Urinary bladder (tissue), 4 donors: ENCODE measurements around the gene CBX3. TPM values are rescaled to one million over a fixed set of nuclear protein-coding genes. Genes with fewer than 3 reads are reported as not detected.
"Not testable (repeated sequence)": the region's sequence is repeated elsewhere in the genome, so short reads cannot be mapped to it uniquely, and the experiment has no call there.

Experiments
- DNase-seq: peaks from one replicate; pipeline ENCODE4 v3.0.0-alpha.2; 2015; ENCODE audit errors: extremely low spot score
- H3K27ac ChIP-seq: one replicate; pipeline ENCODE4 v1.5.1; 2013; ENCODE audit warnings: low read depth, mild to moderate bottlenecking, moderate library complexity
- H3K36me3 ChIP-seq: one replicate; pipeline ENCODE4 v1.6.1; 2013; ENCODE audit warnings: mild to moderate bottlenecking, moderate library complexity; ENCODE audit not compliant: insufficient read depth
- H3K4me1 ChIP-seq: one replicate; pipeline ENCODE4 v1.6.1; 2013; ENCODE audit warnings: mild to moderate bottlenecking, moderate library complexity; ENCODE audit not compliant: insufficient read depth
- H3K4me3 ChIP-seq: one replicate; pipeline ENCODE4 v1.5.1; 2013; ENCODE audit warnings: low read depth, low read length
- WGBS: extraction: QIAGEN DNeasy Blood & Tissue Kit; methylation state at CpG from one replicate; pipeline ENCODE4 v1.1.7; 2013; 5-methylcytosine and 5-hydroxymethylcytosine counted together
- polyA plus RNA-seq: library from polyadenylated mRNA; stranded (reverse); fragments of 200-250 nt; gene quantifications from one replicate; pipeline ENCODE4 v1.2.3, GENCODE V29; 2013
- total RNA-seq: library from RNA; depleted of rRNA; stranded (reverse); fragments of >200 nt; gene quantifications from one replicate; pipeline ENCODE4 v1.2.3, GENCODE V29; 2014
- donor health status: healthy with polysubstance abuse.
- donor health status: healthy.

CBX3 gene
- total and polyA plus RNA-seq, 2 donors = 79.6 to 134 TPM

GRCh38 chr7:26187380-26188205 is 14.0 kb upstream of the CBX3 start:
- H3K36me3 ChIP-seq = peaks cover 19% of the 10 kb centered on the region
- H3K27ac ChIP-seq = no peak overlapping the region
- no peaks in the 10 kb centered on the region for H3K4me1 ChIP-seq
- no peak overlapping the region for H3K4me3 ChIP-seq
- DNase-seq = no peak
- WGBS = 72% methylated on average over 11 of the region's 11 CpGs

DNA sequence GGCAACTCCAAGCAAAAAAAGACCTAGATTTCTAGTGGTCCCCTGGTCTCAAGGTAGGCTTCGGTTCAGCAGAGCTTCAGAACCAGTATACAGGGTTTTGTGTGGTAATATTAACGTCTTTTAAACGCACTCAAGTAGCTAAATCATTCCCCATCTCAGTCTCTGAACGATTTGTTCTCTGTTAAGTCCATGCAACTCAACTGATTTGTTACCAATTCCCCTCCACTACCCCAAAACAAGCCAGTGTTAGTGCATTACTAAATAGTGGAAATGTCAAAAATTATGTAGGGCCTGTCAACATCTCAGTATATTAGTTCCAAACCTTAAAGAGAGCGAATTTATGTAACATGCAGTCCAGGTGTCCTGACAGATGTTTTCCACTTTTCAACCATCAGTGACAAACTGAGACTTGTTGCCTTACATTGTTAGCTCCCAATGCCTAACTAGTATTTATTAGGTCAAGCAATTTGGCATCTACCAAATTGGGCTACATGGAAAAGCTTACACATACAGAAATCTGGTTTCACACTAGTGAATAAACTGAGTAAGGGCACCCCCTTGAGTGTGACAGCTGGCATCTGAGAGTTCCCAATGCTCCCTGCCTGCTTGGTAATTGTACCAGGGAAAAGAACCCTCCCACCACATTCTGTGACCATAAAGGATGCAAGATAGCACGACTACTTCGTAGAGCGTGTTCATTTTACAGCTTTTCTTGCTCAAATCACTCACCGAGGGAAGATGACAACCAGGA is 13.2 kb upstream of the CBX3 start:
- Histone ChIP-seq H3K27ac (no peak overlapping the region), H3K36me3 (peaks cover 21% of the 10 kb centered on the region), H3K4me3 (no peak overlapping the region), H3K4me1 (no peaks in the 10 kb centered on the region)
- 82% methylated on average over 9 of the region's 9 CpGs for WGBS
- DNase-seq = no peak

GRCh38 chr7:26188957-26189541 is 12.5 kb upstream of the CBX3 start:
- DNase-seq = no peak
- Histone ChIP-seq H3K36me3 (peaks cover 22% of the 10 kb centered on the region), H3K27ac (no peak overlapping the region), H3K4me1 (no peaks in the 10 kb centered on the region), H3K4me3 (no peak overlapping the region)
- WGBS = 91% methylated on average over 3 of the region's 3 CpGs

- DNase-seq = no peak
- Histone ChIP-seq H3K27ac (no peak overlapping the region), H3K36me3 (peaks cover 25% of the 10 kb centered on the region), H3K4me1 (no peaks in the 10 kb centered on the region), H3K4me3 (no peak overlapping the region)
- WGBS = 81% methylated on average over 3 of the region's 3 CpGs
Observed at GRCh38 chr7:26189697-26190096, 11.8 kb upstream of the CBX3 start.

GRCh38 chr7:26190417-26190869 is 11.1 kb upstream of the CBX3 start:
- Histone ChIP-seq H3K36me3 (peaks cover 28% of the 10 kb centered on the region), H3K4me3 (no peak overlapping the region), H3K4me1 (no peaks in the 10 kb centered on the region), H3K27ac (no peak overlapping the region)
- WGBS = 62% methylated on average over 1 of the region's 1 CpG
- no peak for DNase-seq

DNA sequence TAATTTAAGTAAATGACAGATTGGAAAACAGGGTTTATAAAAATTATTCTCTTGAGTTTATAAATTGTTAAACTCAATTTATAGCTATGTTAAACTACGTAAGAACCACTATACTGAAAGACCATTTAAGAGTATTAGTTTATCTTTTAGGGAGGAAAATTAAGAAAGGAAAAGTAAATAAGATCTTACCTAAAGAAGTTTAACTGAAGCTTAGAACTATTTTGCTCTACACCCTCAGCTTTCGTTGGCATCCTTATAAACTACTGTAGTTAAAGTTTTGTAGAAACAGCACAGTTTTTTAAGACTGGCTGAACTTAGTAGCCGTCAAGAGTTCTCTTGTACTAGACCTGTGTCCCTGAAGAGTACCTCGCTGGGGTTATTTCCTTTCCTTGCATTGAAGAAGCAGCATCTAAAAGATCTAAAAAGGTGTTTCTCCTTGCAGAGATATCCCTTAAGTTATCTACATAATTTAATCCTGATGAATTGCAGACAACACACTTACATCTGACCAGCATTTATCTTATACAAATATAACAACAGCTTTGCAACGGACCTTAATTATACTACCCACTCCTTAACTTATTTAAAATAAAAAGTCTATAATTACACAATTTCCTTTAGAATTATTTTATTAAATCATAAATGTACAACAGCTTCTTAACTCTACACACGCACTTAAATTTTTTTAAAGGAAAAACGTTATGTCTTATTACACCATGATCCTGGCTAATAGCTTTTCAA is 10.1 kb upstream of the CBX3 start:
- Histone ChIP-seq H3K4me1 (no peaks in the 10 kb centered on the region), H3K36me3 (peaks cover 30% of the 10 kb centered on the region), H3K27ac (no peak overlapping the region), H3K4me3 (no peak overlapping the region)
- 76% methylated on average over 7 of the region's 7 CpGs for WGBS
- no peak for DNase-seq

GRCh38 chr7:26191974-26192479 is 9.5 kb upstream of the CBX3 start:
- H3K4me1 ChIP-seq = no peaks in the 10 kb centered on the region

GRCh38 chr7:26192485-26193087 is 9.0 kb upstream of the CBX3 start:
- peaks cover 30% of the 10 kb centered on the region for H3K36me3 ChIP-seq
- no peak for DNase-seq
- no peaks in the 10 kb centered on the region for H3K4me1 ChIP-seq
- no peak overlapping the region for H3K4me3 ChIP-seq
- no peak overlapping the region for H3K27ac ChIP-seq
- WGBS = 66% methylated on average over 3 of the region's 3 CpGs

More at GRCh38 chr7:26191974-26192479, 9.5 kb upstream of the CBX3 start:
- 76% methylated on average over 1 of the region's 1 CpG for WGBS
- H3K4me3 ChIP-seq = no peak overlapping the region
- H3K36me3 ChIP-seq = peaks cover 30% of the 10 kb centered on the region
- H3K27ac ChIP-seq = no peak overlapping the region
- DNase-seq = no peak

DNA sequence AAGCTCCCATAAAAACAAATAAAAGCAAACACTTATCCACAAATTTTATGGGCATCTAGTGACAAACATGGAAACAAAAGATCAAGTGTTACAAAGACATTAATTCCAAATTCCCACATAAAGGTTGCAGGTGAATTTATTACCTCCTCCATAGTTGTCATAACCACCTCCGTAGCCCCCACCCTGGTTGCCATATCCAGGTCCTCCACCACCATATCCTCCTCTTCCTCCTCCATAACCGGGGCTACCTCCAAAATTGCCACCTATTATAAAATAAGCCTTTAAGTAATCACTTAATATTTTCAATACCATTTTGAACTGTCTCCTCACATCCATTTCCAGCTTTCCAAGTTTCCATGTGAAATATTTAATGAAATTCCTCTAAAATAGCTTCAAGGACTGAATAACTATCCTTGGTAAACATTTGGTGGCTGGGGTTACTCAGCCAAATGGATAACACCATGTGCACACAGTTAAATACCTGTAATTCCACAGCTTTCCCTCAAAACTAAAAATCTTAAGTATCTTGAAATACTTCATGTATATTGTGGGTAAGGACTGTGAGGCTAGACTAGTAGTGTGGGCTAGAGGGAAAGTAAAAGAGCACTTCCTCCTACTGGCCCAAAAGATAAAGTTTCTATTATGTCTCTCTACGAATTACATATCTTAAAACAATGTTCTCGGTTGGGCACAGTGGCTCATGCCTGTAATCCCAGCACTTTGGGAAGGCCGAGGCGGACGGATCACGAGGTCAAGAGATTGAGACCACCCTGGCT is 7.9 kb upstream of the CBX3 start:
- Histone ChIP-seq H3K4me1 (no peaks in the 10 kb centered on the region), H3K36me3 (peaks cover 29% of the 10 kb centered on the region), H3K27ac (peak overlapping the region; percentile 67), H3K4me3 (no peak overlapping the region)
- no peak for DNase-seq
- WGBS = 70% methylated on average over 8 of the region's 8 CpGs

DNA sequence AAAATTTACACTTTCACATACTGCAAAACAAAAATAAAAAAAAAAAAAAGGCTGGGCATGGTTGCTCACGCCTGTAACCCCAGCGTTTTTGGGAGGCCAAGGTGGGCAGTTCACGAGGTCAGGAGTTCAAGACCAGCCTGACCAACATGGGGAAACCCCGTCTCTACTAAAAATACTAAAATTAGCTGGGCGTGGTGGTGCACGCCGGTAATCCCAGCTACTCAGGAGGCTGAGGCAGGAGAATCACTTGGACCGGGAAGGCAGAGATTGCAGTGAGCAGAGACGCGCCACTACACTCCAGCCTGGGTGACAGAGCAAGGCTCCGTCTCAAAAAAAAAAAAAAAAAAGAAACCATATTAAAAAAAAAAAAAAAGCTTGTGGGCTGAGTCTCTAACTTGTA is 6.8 kb upstream of the CBX3 start:
- H3K36me3 ChIP-seq = peaks cover 22% of the 10 kb centered on the region
- H3K4me1 ChIP-seq, H3K27ac ChIP-seq, H3K4me3 ChIP-seq, DNase-seq: not testable (repeated sequence)
- WGBS = 71% methylated on average over 11 of the region's 11 CpGs

GRCh38 chr7:26195182-26195581 is 6.4 kb upstream of the CBX3 start:
- DNase-seq = no peak
- no peak overlapping the region for H3K27ac ChIP-seq
- H3K4me1 ChIP-seq = no peaks in the 10 kb centered on the region
- no peak overlapping the region for H3K4me3 ChIP-seq
- WGBS = 78% methylated on average over 5 of the region's 5 CpGs
- H3K36me3 ChIP-seq = peaks cover 22% of the 10 kb centered on the region

DNA sequence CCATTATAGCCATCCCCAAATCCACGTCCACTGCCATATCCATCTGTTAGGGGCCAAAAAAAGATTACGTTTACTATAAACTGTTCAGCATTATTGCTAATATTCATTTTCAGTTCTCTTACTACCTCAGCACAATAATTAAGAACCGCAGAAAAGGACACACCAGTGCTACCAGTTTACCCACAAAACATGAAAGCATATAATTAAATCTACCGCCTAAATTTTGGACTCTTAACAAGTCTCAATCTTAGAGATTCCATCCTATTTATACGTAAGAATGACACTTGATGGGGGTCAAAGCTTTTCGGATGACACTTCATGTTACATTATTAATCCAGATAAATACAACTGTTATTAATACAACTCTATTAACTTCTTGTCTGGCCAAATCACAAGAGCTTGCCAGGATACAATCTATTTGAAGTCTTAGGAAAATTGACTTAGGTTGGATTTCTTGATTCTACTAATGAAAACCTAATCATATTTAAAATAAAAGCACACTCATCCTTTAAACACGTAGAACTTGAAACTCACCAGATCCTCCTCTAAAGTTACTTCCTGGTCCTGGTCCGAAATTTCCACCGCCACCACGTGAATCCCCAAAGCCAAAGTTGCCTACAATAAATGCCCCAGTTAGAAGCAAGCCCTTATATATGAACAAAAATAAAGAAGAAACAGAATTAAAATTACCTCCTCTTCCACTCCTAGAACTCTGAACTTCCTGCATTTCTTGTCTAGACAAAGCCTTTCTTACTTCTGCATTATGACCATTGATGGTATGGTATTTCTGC is 5.5 kb upstream of the CBX3 start:
- no peak for DNase-seq
- peaks cover 18% of the 10 kb centered on the region for H3K36me3 ChIP-seq
- no peak overlapping the region for H3K27ac ChIP-seq
- no peaks in the 10 kb centered on the region for H3K4me1 ChIP-seq
- no peak overlapping the region for H3K4me3 ChIP-seq
- 67% methylated on average over 10 of the region's 10 CpGs for WGBS
